Uterus (tissue), 4 donors: Measurements from ENCODE around the gene PRR5L. TPM values are rescaled to one million over a fixed set of nuclear protein-coding genes. Genes with fewer than 3 reads are reported as not detected.

Experiments used
- DNase-seq, 2 donors: peaks; one replicate each; pipeline ENCODE4 v3.0.0-alpha.2; 2019 to 2020
- H3K27ac ChIP-seq, 2 donors: fragments of 200-600 bp; sonication (generic); 1 replicate in 1 of 2; 2 replicates in 1 of 2; pipeline ENCODE4 v1.5.1; 2016 to 2018
- H3K27me3 ChIP-seq, 2 donors: fragments of 200-600 bp; sonication (generic); one replicate each; pipeline ENCODE4 v1.5.1; 2018 to 2019; ENCODE audit warnings: control low read depth in 1 of 2
- H3K36me3 ChIP-seq, 2 donors: fragments of 200-600 bp; sonication (generic); one replicate each; pipeline ENCODE4 v1.5.1; 2019; ENCODE audit warnings: control low read depth in 1 of 2
- H3K4me1 ChIP-seq, 2 donors: fragments of 200-600 bp; sonication (generic); one replicate each; pipeline ENCODE4 v1.5.1; 2018 to 2019; ENCODE audit warnings: control low read depth in 1 of 2
- H3K4me3 ChIP-seq, 2 donors: fragments of 200-600 bp; sonication (generic); 1 replicate in 1 of 2; 2 replicates in 1 of 2; pipeline ENCODE4 v1.5.1; 2018 to 2019; ENCODE audit warnings: mild to moderate bottlenecking in 1 of 2
- H3K9me3 ChIP-seq, 2 donors: fragments of 200-600 bp; sonication (generic); one replicate each; pipeline ENCODE4 v1.5.1; 2019; ENCODE audit warnings: control low read depth in 1 of 2
- CTCF ChIP-seq, 4 experiments: fragments of 200-600 bp in 2 of 4; fragments of 450-650 bp in 2 of 4; sonication (generic) in 2 of 4; IDR thresholded peaks; one replicate each; pipeline ENCODE4 v1.5.1; 2016 to 2019; ENCODE audit warnings: antibody characterized with exemption in 4 of 4, mild to moderate bottlenecking in 2 of 4, moderate library complexity in 1 of 4
- POLR2A ChIP-seq, 2 donors: fragments of 450-650 bp; IDR thresholded peaks; one replicate each; pipeline ENCODE4 v1.6.1; 2016; ENCODE audit warnings: antibody characterized with exemption in 2 of 2, mild to moderate bottlenecking in 1 of 2, moderate library complexity in 1 of 2
- intact Hi-C: fragments of 100-400 bp; cut with DNase I; formaldehyde crosslinking; loops from one replicate; pipeline ENCODE4 v1.15.1; 2023; ENCODE audit warnings: low total_unique reads
- total RNA-seq, 4 donors: library from RNA; depleted of rRNA in 3 of 4; stranded (reverse); fragments of >200 nt in 3 of 4; gene quantifications; one replicate each; pipeline versions ENCODE4 v1.1.0 to v1.2.4, GENCODE V29; 2014 to 2023
- donor health status: DM: yes; HTN: yes; CAD: no.

The PRR5L gene
- total RNA-seq, 4 donors from 2014 or later, result 7.7 to 62.1 (median 27.8) TPM

- intact Hi-C loops, result no loop called here
- Histone ChIP-seq H3K9me3 (no peaks in the 10 kb centered on the region), H3K27ac (no peak overlapping the region), H3K4me1 (no peaks in the 10 kb centered on the region), H3K36me3 (no peaks in the 10 kb centered on the region), H3K27me3 (no peaks in the 10 kb centered on the region), H3K4me3 (no peak overlapping the region)
- DNase-seq, result no peak
- no peak for TF ChIP-seq CTCF (IDR thresholded peaks at IDR 0.05)
- no peak for TF ChIP-seq POLR2A (IDR thresholded peaks at IDR 0.05)
Measured at GRCh38 chr11:36388951-36389350, 92.9 kb downstream of the PRR5L start.

GRCh38 chr11:36389811-36390210, 93.7 kb downstream of the PRR5L start:
- Histone ChIP-seq H3K4me3 (no peak overlapping the region), H3K27me3 (no peaks in the 10 kb centered on the region), H3K4me1 (no peaks in the 10 kb centered on the region), H3K27ac (no peak overlapping the region), H3K9me3 (no peaks in the 10 kb centered on the region), H3K36me3 (no peaks in the 10 kb centered on the region)
- TF ChIP-seq CTCF (IDR thresholded peaks at IDR 0.05) (no peak), POLR2A (IDR thresholded peaks at IDR 0.05) (no peak)
- DNase-seq, result no peak
- intact Hi-C loops, result no loop called here

- no peak for TF ChIP-seq POLR2A (IDR thresholded peaks at IDR 0.05)
- no peak for TF ChIP-seq CTCF (IDR thresholded peaks at IDR 0.05)
- Histone ChIP-seq H3K4me3 (no peak overlapping the region), H3K36me3 (no peaks in the 10 kb centered on the region), H3K4me1 (no peaks in the 10 kb centered on the region), H3K9me3 (no peaks in the 10 kb centered on the region), H3K27ac (no peak overlapping the region), H3K27me3 (no peaks in the 10 kb centered on the region)
- intact Hi-C loops, result no loop called here
- DNase-seq, result no peak
Measured at GRCh38 chr11:36390963-36391471, 94.9 kb downstream of the PRR5L start.

GRCh38 chr11:36392196-36392595, 96.1 kb downstream of the PRR5L start:
- Histone ChIP-seq H3K27ac (no peak overlapping the region), H3K36me3 (no peaks in the 10 kb centered on the region), H3K4me1 (no peaks in the 10 kb centered on the region), H3K27me3 (no peaks in the 10 kb centered on the region), H3K4me3 (no peak overlapping the region), H3K9me3 (no peaks in the 10 kb centered on the region)
- intact Hi-C loops, result no loop called here
- TF ChIP-seq POLR2A (IDR thresholded peaks at IDR 0.05), result no peak
- TF ChIP-seq CTCF (IDR thresholded peaks at IDR 0.05), result no peak
- no peak for DNase-seq

DNA sequence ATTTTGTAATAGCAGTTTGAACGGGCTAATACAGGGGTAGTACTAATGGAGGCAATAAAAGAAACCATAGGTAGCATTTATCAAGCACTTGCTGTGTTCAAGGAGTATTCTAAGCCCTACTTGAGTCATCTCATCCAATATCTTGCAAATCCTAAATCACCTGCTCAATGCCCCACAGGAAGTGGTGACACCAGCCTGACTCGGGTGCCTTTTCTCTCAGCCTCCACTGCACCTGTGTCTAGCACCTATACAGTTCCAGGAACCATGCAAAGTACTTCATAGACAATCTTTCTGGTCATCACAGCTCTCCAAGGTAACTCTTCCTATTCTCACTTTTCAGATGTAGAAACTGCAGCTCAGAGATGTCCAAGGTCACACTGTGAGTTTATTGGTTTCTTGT, 98.0 kb downstream of the PRR5L start:
- H3K4me3 ChIP-seq, result no peak overlapping the region
- no peaks in the 10 kb centered on the region for H3K4me1 ChIP-seq
- H3K27ac ChIP-seq, result no peak overlapping the region
- intact Hi-C loops, result no loop called here
- H3K36me3 ChIP-seq, result no peaks in the 10 kb centered on the region
- no peak for DNase-seq
- H3K27me3 ChIP-seq, result no peaks in the 10 kb centered on the region
- H3K9me3 ChIP-seq, result no peaks in the 10 kb centered on the region
- TF ChIP-seq POLR2A (IDR thresholded peaks at IDR 0.05) (no peak), CTCF (IDR thresholded peaks at IDR 0.05) (no peak)
